ENCODE results near the gene SLC7A1.
A peak's percentile ranks its signal among the peaks of the same experiment; 100 is the strongest.

The SLC7A1 gene

GRCh38 chr13:29570051-29570654 is 25.3 kb downstream of the SLC7A1 start:
- Histone ChIP-seq H3K14ac (ENCODE audit: low read length in 2 of 2) (no peak overlapping the region), H3K4ac (ENCODE audit: low read depth in 1 of 2, low read length in 2 of 2) (no peak overlapping the region), H4K91ac (ENCODE audit: low read length) (no peak overlapping the region), H2AFZ (ENCODE audit: low read depth, low read length) (no peak overlapping the region), H3K4me3 (ENCODE audit: insufficient read depth in 1 of 2, low read depth in 1 of 2, low read length in 2 of 2) (no peak overlapping the region), H3K27ac (ENCODE audit: low read length, poor library complexity, severe bottlenecking) (no peak overlapping the region), H3K36me3 (ENCODE audit: control insufficient read depth in 1 of 2, insufficient read depth in 2 of 2, low read depth in 1 of 2, low read length in 2 of 2) (no peaks in the 10 kb centered on the region), H3K27me3 (ENCODE audit: control insufficient read depth in 1 of 2, insufficient read depth in 1 of 2, low read length in 2 of 2) (no peaks in the 10 kb centered on the region), H3K9ac (ENCODE audit: low read length) (no peak overlapping the region), H2BK120ac (ENCODE audit: low read depth, low read length) (no peak overlapping the region), H3K79me1 (replicated peaks; ENCODE audit: low read length, poor library complexity, severe bottlenecking) (peaks cover 22% of the 10 kb centered on the region), H2AK5ac (ENCODE audit: low read length, severe bottlenecking) (peak overlapping the region; percentile 6), H3K4me1 (ENCODE audit: control insufficient read depth, insufficient read depth, low read depth, low read length) (peaks cover 20% of the 10 kb centered on the region), H2BK5ac (ENCODE audit: low read depth, low read length, poor library complexity, severe bottlenecking) (no peak overlapping the region), H3K23ac (ENCODE audit: low read length in 2 of 2) (no peak overlapping the region), H3K4me2 (ENCODE audit: low read length, poor library complexity, severe bottlenecking) (no peak overlapping the region), H3K18ac (ENCODE audit: low read depth in 1 of 2, low read length in 2 of 2) (no peak overlapping the region), H4K8ac (ENCODE audit: low read length) (no peak overlapping the region), H2BK12ac (ENCODE audit: low read length in 2 of 2) (no peak overlapping the region), H3K9me3 (ENCODE audit: control insufficient read depth, low read length) (no peaks in the 10 kb centered on the region), H2BK15ac (ENCODE audit: low read depth, poor library complexity, severe bottlenecking) (no peak overlapping the region)
- WGBS = 98% methylated on average over 15 of the region's 15 CpGs
- DNase-seq = no peak

GRCh38 chr13:29569253-29570050 is 26.0 kb downstream of the SLC7A1 start:
- H2BK15ac ChIP-seq (ENCODE audit: low read depth, poor library complexity, severe bottlenecking) = no peak overlapping the region
- no peaks in the 10 kb centered on the region for H3K27me3 ChIP-seq (ENCODE audit: control insufficient read depth in 1 of 2, insufficient read depth in 1 of 2, low read length in 2 of 2)

GRCh38 chr13:29568731-29569130 is 26.8 kb downstream of the SLC7A1 start:
- H3K27ac ChIP-seq (ENCODE audit: low read length, poor library complexity, severe bottlenecking) = no peak overlapping the region
- no peaks in the 10 kb centered on the region for H3K27me3 ChIP-seq (ENCODE audit: control insufficient read depth in 1 of 2, insufficient read depth in 1 of 2, low read length in 2 of 2)
- no peak for DNase-seq
- H4K8ac ChIP-seq (ENCODE audit: low read length) = no peak overlapping the region
- H3K4me3 ChIP-seq (ENCODE audit: insufficient read depth in 1 of 2, low read depth in 1 of 2, low read length in 2 of 2) = no peak overlapping the region
- peaks cover 25% of the 10 kb centered on the region for H3K79me1 ChIP-seq (replicated peaks; ENCODE audit: low read length, poor library complexity, severe bottlenecking)
- no peaks in the 10 kb centered on the region for H3K36me3 ChIP-seq (ENCODE audit: control insufficient read depth in 1 of 2, insufficient read depth in 2 of 2, low read depth in 1 of 2, low read length in 2 of 2)
- H3K4me2 ChIP-seq (ENCODE audit: low read length, poor library complexity, severe bottlenecking) = no peak overlapping the region
- peak overlapping the region in 1 of 2 experiments; percentile 54 for H3K18ac ChIP-seq (ENCODE audit: low read depth in 1 of 2, low read length in 2 of 2)
- H3K23ac ChIP-seq (ENCODE audit: low read length in 2 of 2) = no peak overlapping the region
- H2BK15ac ChIP-seq (ENCODE audit: low read depth, poor library complexity, severe bottlenecking) = peak overlapping the region; percentile 6
- H3K9me3 ChIP-seq (ENCODE audit: control insufficient read depth, low read length) = no peaks in the 10 kb centered on the region
- H2BK120ac ChIP-seq (ENCODE audit: low read depth, low read length) = no peak overlapping the region
- H2BK12ac ChIP-seq (ENCODE audit: low read length in 2 of 2) = no peak overlapping the region
- H3K4ac ChIP-seq (ENCODE audit: low read depth in 1 of 2, low read length in 2 of 2) = no peak overlapping the region
- H2BK5ac ChIP-seq (ENCODE audit: low read depth, low read length, poor library complexity, severe bottlenecking) = no peak overlapping the region
- H4K91ac ChIP-seq (ENCODE audit: low read length) = no peak overlapping the region
- H3K9ac ChIP-seq (ENCODE audit: low read length) = no peak overlapping the region
- H3K4me1 ChIP-seq (ENCODE audit: control insufficient read depth, insufficient read depth, low read depth, low read length) = peaks cover 20% of the 10 kb centered on the region
- H3K14ac ChIP-seq (ENCODE audit: low read length in 2 of 2) = peak overlapping the region in 1 of 2 experiments; percentile 44
- 96% methylated on average over 9 of the region's 9 CpGs for WGBS
- no peak overlapping the region for H2AK5ac ChIP-seq (ENCODE audit: low read length, severe bottlenecking)
- no peak overlapping the region for H2AFZ ChIP-seq (ENCODE audit: low read depth, low read length)

More at GRCh38 chr13:29569253-29570050, 26.0 kb downstream of the SLC7A1 start:
- Histone ChIP-seq H2AK5ac (ENCODE audit: low read length, severe bottlenecking) (peak overlapping the region; percentile 13), H3K23ac (ENCODE audit: low read length in 2 of 2) (no peak overlapping the region), H2BK12ac (ENCODE audit: low read length in 2 of 2) (peak overlapping the region in 1 of 2 experiments; percentile 29), H3K36me3 (ENCODE audit: control insufficient read depth in 1 of 2, insufficient read depth in 2 of 2, low read depth in 1 of 2, low read length in 2 of 2) (no peaks in the 10 kb centered on the region), H3K4ac (ENCODE audit: low read depth in 1 of 2, low read length in 2 of 2) (no peak overlapping the region), H3K27ac (ENCODE audit: low read length, poor library complexity, severe bottlenecking) (no peak overlapping the region), H3K9ac (ENCODE audit: low read length) (no peak overlapping the region), H2BK5ac (ENCODE audit: low read depth, low read length, poor library complexity, severe bottlenecking) (no peak overlapping the region), H3K4me1 (ENCODE audit: control insufficient read depth, insufficient read depth, low read depth, low read length) (peaks cover 20% of the 10 kb centered on the region), H2AFZ (ENCODE audit: low read depth, low read length) (no peak overlapping the region), H4K8ac (ENCODE audit: low read length) (peak overlapping the region; percentile 19), H3K4me2 (ENCODE audit: low read length, poor library complexity, severe bottlenecking) (no peak overlapping the region), H3K14ac (ENCODE audit: low read length in 2 of 2) (peak overlapping the region in 1 of 2 experiments; percentile 76), H3K18ac (ENCODE audit: low read depth in 1 of 2, low read length in 2 of 2) (peak overlapping the region in 1 of 2 experiments; percentile 54), H4K91ac (ENCODE audit: low read length) (no peak overlapping the region), H3K79me1 (replicated peaks; ENCODE audit: low read length, poor library complexity, severe bottlenecking) (peaks cover 23% of the 10 kb centered on the region), H3K4me3 (ENCODE audit: insufficient read depth in 1 of 2, low read depth in 1 of 2, low read length in 2 of 2) (no peak overlapping the region), H2BK120ac (ENCODE audit: low read depth, low read length) (no peak overlapping the region), H3K9me3 (ENCODE audit: control insufficient read depth, low read length) (no peaks in the 10 kb centered on the region)
- DNase-seq = no peak
- 84% methylated on average over 8 of the region's 8 CpGs for WGBS

GRCh38 chr13:29567411-29567810 is 28.1 kb downstream of the SLC7A1 start:
- H3K79me1 ChIP-seq (replicated peaks; ENCODE audit: low read length, poor library complexity, severe bottlenecking) = peaks cover 28% of the 10 kb centered on the region
- H2BK120ac ChIP-seq (ENCODE audit: low read depth, low read length) = no peak overlapping the region
- WGBS = 90% methylated on average over 9 of the region's 9 CpGs
- no peak overlapping the region for H3K14ac ChIP-seq (ENCODE audit: low read length in 2 of 2)
- no peak for DNase-seq
- H3K36me3 ChIP-seq (ENCODE audit: control insufficient read depth in 1 of 2, insufficient read depth in 2 of 2, low read depth in 1 of 2, low read length in 2 of 2) = no peaks in the 10 kb centered on the region
- no peak overlapping the region for H2AK5ac ChIP-seq (ENCODE audit: low read length, severe bottlenecking)
- no peak overlapping the region for H2BK12ac ChIP-seq (ENCODE audit: low read length in 2 of 2)
- no peak overlapping the region for H3K4ac ChIP-seq (ENCODE audit: low read depth in 1 of 2, low read length in 2 of 2)
- H3K27me3 ChIP-seq (ENCODE audit: control insufficient read depth in 1 of 2, insufficient read depth in 1 of 2, low read length in 2 of 2) = no peaks in the 10 kb centered on the region
- no peak overlapping the region for H4K91ac ChIP-seq (ENCODE audit: low read length)
- H3K4me1 ChIP-seq (ENCODE audit: control insufficient read depth, insufficient read depth, low read depth, low read length) = peaks cover 15% of the 10 kb centered on the region
- H2AFZ ChIP-seq (ENCODE audit: low read depth, low read length) = no peak overlapping the region
- no peak overlapping the region for H2BK5ac ChIP-seq (ENCODE audit: low read depth, low read length, poor library complexity, severe bottlenecking)
- no peak overlapping the region for H3K23ac ChIP-seq (ENCODE audit: low read length in 2 of 2)
- H2BK15ac ChIP-seq (ENCODE audit: low read depth, poor library complexity, severe bottlenecking) = no peak overlapping the region
- no peak overlapping the region for H3K18ac ChIP-seq (ENCODE audit: low read depth in 1 of 2, low read length in 2 of 2)
- no peaks in the 10 kb centered on the region for H3K9me3 ChIP-seq (ENCODE audit: control insufficient read depth, low read length)
- H3K27ac ChIP-seq (ENCODE audit: low read length, poor library complexity, severe bottlenecking) = no peak overlapping the region
- no peak overlapping the region for H3K4me3 ChIP-seq (ENCODE audit: insufficient read depth in 1 of 2, low read depth in 1 of 2, low read length in 2 of 2)
- no peak overlapping the region for H4K8ac ChIP-seq (ENCODE audit: low read length)
- H3K4me2 ChIP-seq (ENCODE audit: low read length, poor library complexity, severe bottlenecking) = no peak overlapping the region
- no peak overlapping the region for H3K9ac ChIP-seq (ENCODE audit: low read length)
